ENCODE data around the gene MDC1.

GRCh38 chr6:30727920-30728553 lies 11.0 kb upstream of the MDC1 start:
- TF ChIP-seq SUZ12 (IDR thresholded peaks at IDR 0.05; ENCODE audit: extremely low read depth, insufficient read depth, insufficient read length), result no peak
- TF ChIP-seq YY1 (IDR thresholded peaks at IDR 0.05; ENCODE audit: insufficient read depth, insufficient read length), result no peak

All from NT2/D1 (cell line).